NCI-H1105 treated with DMSO at 0.1 percent for 48 hours (cell line): ENCODE data around the gene C1orf198.

Experiments used
- DNase-seq: peaks from one replicate; lab custom pipeline; 2025; lab: John Stamatoyannopoulos, UW

The C1orf198 gene

GRCh38 chr1:230833511-230833910 is 34.8 kb downstream of the C1orf198 start:
- DNase-seq = no peak

- DNase-seq = no peak
Measured at GRCh38 chr1:230832476-230832875, 35.8 kb downstream of the C1orf198 start.

GRCh38 chr1:230831771-230832170 is 36.5 kb downstream of the C1orf198 start:
- no peak for DNase-seq

GRCh38 chr1:230828421-230828820 is 39.9 kb downstream of the C1orf198 start:
- DNase-seq = no peak

GRCh38 chr1:230827801-230828200 is 40.5 kb downstream of the C1orf198 start:
- DNase-seq = no peak

- no peak for DNase-seq
Measured at GRCh38 chr1:230827081-230827681, 41.1 kb downstream of the C1orf198 start.

GRCh38 chr1:230826166-230826875 is 42.0 kb downstream of the C1orf198 start:
- no peak for DNase-seq

- DNase-seq = no peak
Measured at GRCh38 chr1:230825761-230826160, 42.6 kb downstream of the C1orf198 start.

GRCh38 chr1:230824919-230825721 is 43.2 kb downstream of the C1orf198 start:
- no peak for DNase-seq

GRCh38 chr1:230824551-230824918 is 43.8 kb downstream of the C1orf198 start:
- no peak for DNase-seq

- DNase-seq = no peak
Measured at GRCh38 chr1:230823931-230824381, 44.4 kb downstream of the C1orf198 start.

GRCh38 chr1:230823426-230823825 is 44.9 kb downstream of the C1orf198 start:
- DNase-seq = no peak

GRCh38 chr1:230822092-230822581 is 46.2 kb downstream of the C1orf198 start:
- no peak for DNase-seq

GRCh38 chr1:230821346-230821745 is 47.0 kb downstream of the C1orf198 start:
- no peak for DNase-seq

GRCh38 chr1:230820568-230820967 is 47.8 kb downstream of the C1orf198 start:
- no peak for DNase-seq

- no peak for DNase-seq
Measured at GRCh38 chr1:230819976-230820375, 48.3 kb downstream of the C1orf198 start.

GRCh38 chr1:230818901-230819300 is 49.4 kb downstream of the C1orf198 start:
- no peak for DNase-seq

- no peak for DNase-seq
Measured at GRCh38 chr1:230818367-230818766, 50.0 kb downstream of the C1orf198 start.

- DNase-seq = no peak
Measured at GRCh38 chr1:230816018-230816417, 52.3 kb downstream of the C1orf198 start.

- DNase-seq = no peak
Measured at GRCh38 chr1:230814949-230815692, 53.2 kb downstream of the C1orf198 start.

GRCh38 chr1:230812568-230812967 is 55.8 kb downstream of the C1orf198 start:
- DNase-seq = no peak
